ENCODE results near the gene MAST3. TPM values are rescaled to one million over a fixed set of nuclear protein-coding genes. Genes with fewer than 3 reads are reported as not detected.

Gene MAST3
- total and polyA plus RNA-seq, 2 of the 8 experiments (the other 6 are each of a cell fraction or from before 2014, with no cell fraction given), result 3.4 to 9.0 TPM

DNA sequence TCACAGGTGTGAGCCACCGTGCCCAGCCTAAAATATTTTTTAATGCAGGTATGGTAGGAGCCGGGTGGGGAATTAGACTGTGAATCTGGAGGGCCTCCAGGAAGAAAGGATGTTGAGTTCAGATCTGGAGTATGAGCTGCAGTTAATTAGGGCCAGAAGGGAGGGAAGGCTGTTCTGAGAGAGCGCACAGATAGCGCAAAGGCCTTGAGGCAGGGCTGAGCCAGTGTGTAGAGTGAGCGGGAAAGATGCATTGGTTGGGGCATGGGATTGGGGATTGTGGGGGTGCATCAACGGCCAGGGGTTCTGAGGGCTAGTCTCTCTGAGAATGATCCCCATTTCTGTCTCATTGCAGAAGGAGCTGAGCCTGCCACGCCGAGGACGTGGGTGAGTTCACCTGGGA lies 9.7 kb downstream of the MAST3 start:
- Histone ChIP-seq H3K9ac (replicated peaks in 1 of 4; ENCODE audit: extremely low read depth in 1 of 4, low read depth in 3 of 4, low read length in 3 of 4) (peak overlapping the region in 2 of 4 experiments; percentile 20 to 40; a peak in 2 of 7 replicates), H3K79me1 (ENCODE audit: low read depth, low read length) (no peaks in the 10 kb centered on the region), H3K4me1 (replicated peaks in 1 of 4; ENCODE audit: control insufficient read depth in 3 of 4, insufficient read depth in 4 of 4, low read length in 3 of 4) (peaks cover 0 to 12% (median 6%) of the 10 kb centered on the region in 4 experiments; a peak in 4 of 7 replicates), H4K91ac (replicated peaks; ENCODE audit: insufficient read length, low read length) (no peak overlapping the region), H3K4me3 (ENCODE audit: extremely low read depth in 1 of 4, insufficient read depth in 2 of 4, low read depth in 3 of 4, low read length in 4 of 4) (no peak overlapping the region), H3K36me3 (ENCODE audit: control insufficient read depth in 2 of 4, insufficient read depth in 4 of 4, low read length in 3 of 4) (no peaks in the 10 kb centered on the region), H3K9me3 (ENCODE audit: insufficient read depth in 2 of 2, low read depth in 1 of 2, low read length in 1 of 2) (no peaks in the 10 kb centered on the region), H3K18ac (ENCODE audit: extremely low read depth, low read length) (no peak overlapping the region), H2BK15ac (ENCODE audit: low read length) (no peak overlapping the region), H2BK5ac (ENCODE audit: low read depth, low read length) (no peak overlapping the region), H3K14ac (ENCODE audit: insufficient read length) (no peak overlapping the region), H4K5ac (ENCODE audit: insufficient read length, low read depth, low read length) (no peak overlapping the region), H3K27me3 (replicated peaks in 1 of 4; ENCODE audit: control insufficient read depth in 3 of 4, extremely low read depth in 1 of 4, insufficient read depth in 3 of 4, low read length in 3 of 4) (peaks cover 0 to 12% (median 9%) of the 10 kb centered on the region in 4 experiments; a peak in 5 of 7 replicates), H2BK20ac (ENCODE audit: low read length) (no peak overlapping the region), H3K4me2 (ENCODE audit: insufficient read depth in 1 of 2, low read depth in 2 of 2, low read length in 2 of 2) (no peak overlapping the region), H2BK120ac (replicated peaks; ENCODE audit: low read depth, low read length) (no peak overlapping the region), H3K23ac (ENCODE audit: insufficient read length) (no peak overlapping the region), H3K27ac (ENCODE audit: low read depth, low read length) (no peak overlapping the region), H3K23me2 (ENCODE audit: low read depth, low read length) (peaks cover 13% of the 10 kb centered on the region), H3K4ac (replicated peaks; ENCODE audit: insufficient read length, low read depth, low read length) (no peak overlapping the region), H3K56ac (replicated peaks; ENCODE audit: insufficient read length, low read depth, low read length) (no peak overlapping the region), H4K8ac (ENCODE audit: extremely low read depth, insufficient read depth, low read length) (no peak overlapping the region), H4K20me1 (replicated peaks in 1 of 2; ENCODE audit: control insufficient read depth in 1 of 2, insufficient read depth in 2 of 2, low read length in 2 of 2) (peaks cover 0 to 2% of the 10 kb centered on the region in 2 experiments), H2AK5ac (ENCODE audit: low read depth, low read length) (no peak overlapping the region), H3K79me2 (ENCODE audit: control insufficient read depth in 1 of 2, insufficient read depth in 2 of 2, low read length in 2 of 2) (no peaks in the 10 kb centered on the region), H2AFZ (ENCODE audit: low read length) (no peak overlapping the region), H2BK12ac (ENCODE audit: low read depth, low read length) (no peak overlapping the region)
- WGBS, 2 experiments (ENCODE audit: extremely low coverage in 1 of 2, insufficient coverage in 1 of 2, insufficient read length in 1 of 2, insufficient replicate concordance in 2 of 2, low coverage in 1 of 2, low lambda C conversion rate in 2 of 2, missing lambda C conversion rate in 1 of 2), result 88% methylated on average over 9 of the region's 9 CpGs; no CpG with 5 or more reads in 1 of the 2 experiments
- FAIRE-seq (no peak), DNase-seq (ENCODE audit: low read depth in 1 of 2, low spot score in 2 of 2) (no peak)
- CTCF ChIA-PET (ENCODE audit: partially characterized antibody), result interaction anchor here (0.9 kb wide), 1 partner anchor 48 kb away, joined by 3 read pairs; no protein-coding TSS in a partner anchor
- POLR2A ChIA-PET (ENCODE audit: partially characterized antibody), result interaction anchor here (1.3 to 4.3 kb wide), 2 partner anchors 8 to 51 kb away, joined by 3 to 15 read pairs; partner anchors contain the start of gene MAST3
- TF ChIP-seq YY1 (IDR thresholded peaks at IDR 0.05; ENCODE audit: low read depth, low read length), result no peak
- TF ChIP-seq CHD2 (IDR thresholded peaks at IDR 0.05; ENCODE audit: low read length), result no peak
- TF ChIP-seq JUND (IDR thresholded peaks at IDR 0.05; ENCODE audit: low read length), result no peak
- no peak for TF ChIP-seq ATF3 (IDR thresholded peaks at IDR 0.05; ENCODE audit: insufficient read depth, low read depth, low read length)
- no peak for TF ChIP-seq BACH1 (IDR thresholded peaks at IDR 0.05; ENCODE audit: low read length)
- no peak for TF ChIP-seq BRCA1 (IDR thresholded peaks at IDR 0.05; ENCODE audit: low read depth, low read length)
- no peak for TF ChIP-seq POU5F1 (IDR thresholded peaks at IDR 0.05; ENCODE audit: low read depth, low read length)
- TF ChIP-seq SP4 (IDR thresholded peaks at IDR 0.05; ENCODE audit: low read length), result no peak
- no peak for TF ChIP-seq MAFK (IDR thresholded peaks at IDR 0.05; ENCODE audit: low read depth, low read length)
- TF ChIP-seq RFX5 (IDR thresholded peaks at IDR 0.05; ENCODE audit: borderline replicate concordance, low read depth, low read length), result no peak
- TF ChIP-seq POLR2AphosphoS5 (IDR thresholded peaks at IDR 0.05; ENCODE audit: low read depth, low read length), result no peak
- TF ChIP-seq CBX8 (IDR thresholded peaks at IDR 0.05; ENCODE audit: borderline replicate concordance, low read depth, low read length), result no peak
- no peak for TF ChIP-seq BCL11A (IDR thresholded peaks at IDR 0.05; ENCODE audit: low read depth in 2 of 2, low read length in 2 of 2)
- TF ChIP-seq, protein P1, sequence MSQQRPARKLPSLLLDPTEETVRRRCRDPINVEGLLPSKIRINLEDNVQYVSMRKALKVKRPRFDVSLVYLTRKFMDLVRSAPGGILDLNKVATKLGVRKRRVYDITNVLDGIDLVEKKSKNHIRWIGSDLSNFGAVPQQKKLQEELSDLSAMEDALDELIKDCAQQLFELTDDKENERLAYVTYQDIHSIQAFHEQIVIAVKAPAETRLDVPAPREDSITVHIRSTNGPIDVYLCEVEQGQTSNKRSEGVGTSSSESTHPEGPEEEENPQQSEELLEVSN (IDR thresholded peaks at IDR 0.05), result no peak
- no peak for TF ChIP-seq NRF1 (IDR thresholded peaks at IDR 0.05; ENCODE audit: low read depth, low read length)

All from H1 (cell line).